CD4-positive, alpha-beta T cell treated with Interleukin-21 for 1 hour (primary cell): ENCODE data around the gene NIT1.

Experiments used
- DNase-seq: peaks from one replicate; pipeline ENCODE4 v3.0.0-alpha.2; 2020

Gene NIT1

GRCh38 chr1:161158316-161159010 is 40.6 kb downstream of the NIT1 start:
- no peak for DNase-seq

GRCh38 chr1:161159087-161159912 is 41.4 kb downstream of the NIT1 start, which contains the start of gene USP21:
Gene USP21 (plus strand): TSS chr1:161159500. CDS start chr1:161160641, 1,141 bp downstream.
- peak; percentile 94 for DNase-seq

- no peak for DNase-seq
Measured at GRCh38 chr1:161159913-161160243, 42.0 kb downstream of the NIT1 start.

- no peak for DNase-seq
Measured at GRCh38 chr1:161160671-161161145, 42.8 kb downstream of the NIT1 start.

- no peak for DNase-seq
Measured at GRCh38 chr1:161161652-161162051, 43.7 kb downstream of the NIT1 start.

GRCh38 chr1:161162052-161162451 is 44.1 kb downstream of the NIT1 start:
- DNase-seq: no peak

GRCh38 chr1:161162806-161163205 is 44.9 kb downstream of the NIT1 start:
- DNase-seq: no peak

- no peak for DNase-seq
Measured at GRCh38 chr1:161163793-161164192, 45.9 kb downstream of the NIT1 start.

GRCh38 chr1:161164901-161165610 is 47.2 kb downstream of the NIT1 start:
- DNase-seq: no peak

GRCh38 chr1:161165742-161166668 is 48.1 kb downstream of the NIT1 start, which contains the start of gene PPOX:
Gene PPOX (plus strand): TSS chr1:161166426. CDS start chr1:161166848, 422 bp downstream.
- DNase-seq: peak; percentile 97

GRCh38 chr1:161166669-161167548 is 49.0 kb downstream of the NIT1 start:
- no peak for DNase-seq

- no peak for DNase-seq
Measured at GRCh38 chr1:161168906-161169305, 51.0 kb downstream of the NIT1 start.
